H1 (cell line): ENCODE measurements around the gene CHRNA9. TPM values are rescaled to one million over a fixed set of nuclear protein-coding genes. Genes with fewer than 3 reads are reported as not detected.

ENCODE experiments used
- CTCF ChIA-PET: fragments of 300-600 bp; sonication (Branson Sonifier 250); formaldehyde crosslinking; loops from one replicate; lab custom pipeline; 2021; ENCODE audit not compliant: partially characterized antibody; lab: Charles Lee
- POLR2A ChIA-PET: fragments of 300-600 bp; sonication (Branson Sonifier 250); formaldehyde crosslinking; loops from one replicate; lab custom pipeline; 2021; ENCODE audit warnings: inconsistent platforms; ENCODE audit not compliant: partially characterized antibody; lab: Charles Lee
- DNase-seq, 2 experiments: peaks; one replicate each; pipeline versions ENCODE4 v3.0.0 to v3.0.0-alpha.2; 2010 to 2022; ENCODE audit warnings: low spot score in 2 of 2, low read depth in 1 of 2, mixed read lengths in 1 of 2
- FAIRE-seq: peaks from 2 replicates; lab custom pipeline; 2011; peaks lifted over from hg19 to GRCh38; lab: Jason Lieb, UNC
- H2AFZ ChIP-seq: 2 replicates; pipeline ENCODE4 v1.8.1; 2012; ENCODE audit warnings: low read length, inconsistent platforms
- H2AK5ac ChIP-seq: 2 replicates; pipeline ENCODE4 v1.6.1; 2013; ENCODE audit warnings: low read depth, low read length
- H2BK120ac ChIP-seq: replicated peaks from 2 replicates; pipeline ENCODE3; 2013; ENCODE audit warnings: low read depth, low read length, inconsistent platforms
- H2BK12ac ChIP-seq: 2 replicates; pipeline ENCODE4 v1.6.1; 2013; ENCODE audit warnings: low read depth, low read length
- H2BK15ac ChIP-seq: 2 replicates; pipeline ENCODE4 v1.6.1; 2013; ENCODE audit warnings: low read length
- H2BK20ac ChIP-seq: 2 replicates; pipeline ENCODE4 v1.6.1; 2013; ENCODE audit warnings: low read length
- H2BK5ac ChIP-seq: 2 replicates; pipeline ENCODE4 v1.6.1; 2013; ENCODE audit warnings: low read depth, low read length
- H3K14ac ChIP-seq: 2 replicates; pipeline ENCODE4 v1.6.1; 2013; ENCODE audit warnings: inconsistent platforms; ENCODE audit not compliant: insufficient read length
- H3K18ac ChIP-seq: 2 replicates; pipeline ENCODE4 v1.6.1; 2013; ENCODE audit warnings: low read length; ENCODE audit errors: extremely low read depth
- H3K23ac ChIP-seq: 2 replicates; pipeline ENCODE4 v1.6.1; 2013; ENCODE audit warnings: inconsistent platforms; ENCODE audit not compliant: insufficient read length
- H3K23me2 ChIP-seq: 2 replicates; pipeline ENCODE4 v1.6.1; 2013; ENCODE audit warnings: low read depth, low read length
- H3K27ac ChIP-seq: 2 replicates; pipeline ENCODE4 v1.6.1; 2011; ENCODE audit warnings: low read depth, low read length, inconsistent platforms
- H3K27me3 ChIP-seq, 4 experiments: replicated peaks in 1 of 4; 1 replicate in 1 of 4; 2 replicates in 3 of 4; pipeline versions ENCODE4 v1.6.1 to v1.8.1; 2011 to 2013; ENCODE audit warnings: low read length in 3 of 4, mild to moderate bottlenecking in 3 of 4, inconsistent platforms in 2 of 4, mixed read lengths in 2 of 4, moderate library complexity in 1 of 4; ENCODE audit not compliant: control insufficient read depth in 3 of 4, insufficient read depth in 3 of 4; ENCODE audit errors: extremely low read depth in 1 of 4
- H3K36me3 ChIP-seq, 4 experiments: 2 replicates each; pipeline versions ENCODE4 v1.6.1 to v1.8.1; 2011 to 2013; ENCODE audit warnings: mild to moderate bottlenecking in 4 of 4, low read length in 3 of 4, moderate library complexity in 2 of 4, control low read depth in 1 of 4, inconsistent platforms in 1 of 4; ENCODE audit not compliant: insufficient read depth in 4 of 4, control insufficient read depth in 2 of 4
- H3K4ac ChIP-seq: replicated peaks from 2 replicates; pipeline ENCODE3; 2013; ENCODE audit warnings: low read length, low read depth, mixed read lengths, inconsistent platforms; ENCODE audit not compliant: insufficient read length
- H3K4me1 ChIP-seq, 4 experiments: replicated peaks in 1 of 4; 1 replicate in 1 of 4; 2 replicates in 3 of 4; pipeline versions ENCODE4 v1.6.1 to v1.8.1; 2011 to 2013; ENCODE audit warnings: low read length in 3 of 4, inconsistent platforms in 2 of 4, mixed read lengths in 1 of 4; ENCODE audit not compliant: insufficient read depth in 4 of 4, control insufficient read depth in 3 of 4
- H3K4me2 ChIP-seq, 2 experiments: 2 replicates each; pipeline versions ENCODE4 v1.6.1 to v1.8.1; 2011 to 2013; ENCODE audit warnings: low read depth in 2 of 2, low read length in 2 of 2, control low read depth in 1 of 2, inconsistent platforms in 1 of 2, mild to moderate bottlenecking in 1 of 2; ENCODE audit not compliant: insufficient read depth in 1 of 2
- H3K4me3 ChIP-seq, 4 experiments: fragments of 200-600, 300-600 bp in 1 of 4; sonication (generic), shearing (Covaris generic), sonication (Bioruptor Twin) in 1 of 4; 2 replicates each; pipeline versions ENCODE4 v1.5.1 to v1.8.1; 2011 to 2016; ENCODE audit warnings: low read length in 4 of 4, low read depth in 3 of 4, control low read depth in 2 of 4, inconsistent platforms in 2 of 4, mild to moderate bottlenecking in 2 of 4, mixed read lengths in 1 of 4, moderate library complexity in 1 of 4; ENCODE audit not compliant: insufficient read depth in 2 of 4; ENCODE audit errors: extremely low read depth in 1 of 4
- H3K56ac ChIP-seq: replicated peaks from 2 replicates; pipeline ENCODE3; 2013; ENCODE audit warnings: low read depth, mild to moderate bottlenecking, mixed read lengths, low read length, inconsistent platforms; ENCODE audit not compliant: insufficient read length
- H3K79me1 ChIP-seq: 2 replicates; pipeline ENCODE4 v1.6.1; 2013; ENCODE audit warnings: low read depth, low read length, control low read depth
- H3K79me2 ChIP-seq, 2 experiments: 2 replicates each; pipeline versions ENCODE4 v1.6.1 to v1.8.1; 2012 to 2013; ENCODE audit warnings: low read length in 2 of 2, mild to moderate bottlenecking in 2 of 2, inconsistent platforms in 1 of 2; ENCODE audit not compliant: insufficient read depth in 2 of 2, control insufficient read depth in 1 of 2
- H3K9ac ChIP-seq, 4 experiments: replicated peaks in 1 of 4; 1 replicate in 1 of 4; 2 replicates in 3 of 4; pipeline versions ENCODE4 v1.6.1 to v1.8.1; 2011 to 2013; ENCODE audit warnings: low read depth in 3 of 4, low read length in 3 of 4, control low read depth in 2 of 4, mild to moderate bottlenecking in 2 of 4, moderate library complexity in 2 of 4, inconsistent platforms in 1 of 4; ENCODE audit errors: extremely low read depth in 1 of 4
- H3K9me3 ChIP-seq, 2 experiments: 2 replicates each; pipeline versions ENCODE4 v1.6.1 to v1.8.1; 2012 to 2013; ENCODE audit warnings: mild to moderate bottlenecking in 2 of 2, moderate library complexity in 2 of 2, control low read depth in 1 of 2, inconsistent platforms in 1 of 2, low read depth in 1 of 2, low read length in 1 of 2, mixed read lengths in 1 of 2; ENCODE audit not compliant: insufficient read depth in 2 of 2
- H4K20me1 ChIP-seq, 2 experiments: replicated peaks in 1 of 2; 2 replicates each; pipeline versions ENCODE3 to v1.8.1; 2011 to 2013; ENCODE audit warnings: inconsistent platforms in 2 of 2, low read length in 2 of 2, mild to moderate bottlenecking in 1 of 2; ENCODE audit not compliant: insufficient read depth in 2 of 2, control insufficient read depth in 1 of 2
- H4K5ac ChIP-seq: 2 replicates; pipeline ENCODE4 v1.6.1; 2013; ENCODE audit warnings: low read length, low read depth, mixed read lengths, inconsistent platforms; ENCODE audit not compliant: insufficient read length
- H4K8ac ChIP-seq: 2 replicates; pipeline ENCODE4 v1.8.0; 2013; ENCODE audit warnings: mild to moderate bottlenecking, moderate library complexity, low read length, inconsistent platforms; ENCODE audit not compliant: insufficient read depth; ENCODE audit errors: extremely low read depth
- H4K91ac ChIP-seq: replicated peaks from 2 replicates; pipeline ENCODE3; 2013; ENCODE audit warnings: low read length, mixed read lengths, inconsistent platforms; ENCODE audit not compliant: insufficient read length
- BACH1 ChIP-seq: IDR thresholded peaks from 2 replicates; pipeline ENCODE4 v1.6.1; 2012; ENCODE audit warnings: low read length, improper control_type of control experiment
- BCL11A ChIP-seq, 2 experiments: IDR thresholded peaks; one replicate each; pipeline ENCODE4 v1.6.1; 2011; ENCODE audit warnings: low read depth in 2 of 2, low read length in 2 of 2, mild to moderate bottlenecking in 2 of 2
- HDAC6 ChIP-seq: IDR thresholded peaks from one replicate; pipeline ENCODE4 v1.7.1; 2012; ENCODE audit warnings: low read depth, mild to moderate bottlenecking, inconsistent platforms, low read length, moderate library complexity
- JUND ChIP-seq: IDR thresholded peaks from 2 replicates; pipeline ENCODE4 v1.6.1; 2011; ENCODE audit warnings: mild to moderate bottlenecking, improper control_type of control experiment, low read length
- NANOG ChIP-seq: IDR thresholded peaks from 2 replicates; pipeline ENCODE4 v1.6.1; 2011; ENCODE audit warnings: low read length, low read depth, mild to moderate bottlenecking, inconsistent platforms; ENCODE audit not compliant: insufficient read depth, poor library complexity, severe bottlenecking
- NRF1 ChIP-seq: IDR thresholded peaks from 2 replicates; pipeline ENCODE4 v1.6.1; 2011; ENCODE audit warnings: mild to moderate bottlenecking, low read depth, low read length, improper control_type of control experiment
- POLR2A ChIP-seq, 2 experiments: IDR thresholded peaks; 1 replicate in 1 of 2; 2 replicates in 1 of 2; pipeline ENCODE4 v1.6.1; 2011; ENCODE audit warnings: low read depth in 2 of 2, low read length in 2 of 2, mild to moderate bottlenecking in 2 of 2; ENCODE audit errors: control extremely low read depth in 1 of 2
- RBBP5 ChIP-seq: IDR thresholded peaks from 2 replicates; pipeline ENCODE4 v1.7.1; 2012; ENCODE audit warnings: low read depth, mild to moderate bottlenecking, inconsistent platforms, low read length, moderate library complexity, borderline replicate concordance
- RXRA ChIP-seq: IDR thresholded peaks from 2 replicates; pipeline ENCODE4 v1.6.1; 2011; ENCODE audit warnings: low read depth, mild to moderate bottlenecking, low read length, moderate library complexity; ENCODE audit not compliant: insufficient read depth
- SIX5 ChIP-seq: IDR thresholded peaks from 2 replicates; pipeline ENCODE4 v1.6.1; 2011; ENCODE audit warnings: mild to moderate bottlenecking, low read depth, low read length
- SP2 ChIP-seq: IDR thresholded peaks from 2 replicates; pipeline ENCODE4 v1.6.1; 2012; ENCODE audit warnings: mild to moderate bottlenecking, low read length, inconsistent platforms
- SUZ12 ChIP-seq: fragments of 200-600 bp; sonication (generic); IDR thresholded peaks from 2 replicates; pipeline ENCODE4 v1.6.1; 2012; ENCODE audit warnings: mild to moderate bottlenecking, inconsistent platforms, low read length, moderate library complexity, mixed read lengths
- TAF7 ChIP-seq: optimal IDR thresholded peaks from 2 replicates; pipeline ENCODE3; 2011; ENCODE audit warnings: low read depth, mild to moderate bottlenecking, inconsistent platforms, low read length, moderate library complexity, borderline replicate concordance
- ZNF274 ChIP-seq: IDR thresholded peaks from 2 replicates; pipeline ENCODE4 v1.7.0; 2012; ENCODE audit warnings: low read length, borderline replicate concordance; ENCODE audit errors: extremely low read depth
- WGBS, 2 experiments: shearing (Covaris generic) in 1 of 2; methylation state at CpG; one replicate each; pipeline versions ENCODE4 v1.1.6 to v1.1.7; 2013 to 2015; ENCODE audit warnings: low lambda C conversion rate in 2 of 2, mixed read lengths in 2 of 2, inconsistent platforms in 1 of 2, low coverage in 1 of 2, missing lambda C conversion rate in 1 of 2; ENCODE audit not compliant: insufficient replicate concordance in 2 of 2, insufficient coverage in 1 of 2, insufficient read length in 1 of 2; ENCODE audit errors: extremely low coverage in 1 of 2, missing lambda C conversion rate in 1 of 2; 5-methylcytosine and 5-hydroxymethylcytosine counted together
- polyA plus RNA-seq, 7 experiments: library from polyadenylated mRNA; depleted of rRNA in 3 of 7; stranded (reverse) in 5 of 7; unstranded in 2 of 7; fragments of >200 nt in 5 of 7; fragments of 200-250 nt in 2 of 7; gene quantifications; 1 replicate in 5 of 7; 2 replicates in 1 of 7; 4 replicates in 1 of 7; pipeline versions ENCODE4 v1.2.1 to v1.2.3, GENCODE V29; 2011 to 2013; ENCODE audit warnings: missing spikeins in 2 of 7, mixed read lengths in 2 of 7
- total RNA-seq: library from RNA; stranded (reverse); fragmentation: NEBNext Ultra II Directional; extraction: Animal tissue kit (Norgen Biotek cat#: 25700); gene quantifications from 2 replicates; pipeline ENCODE4 v1.2.1, GENCODE V29; 2021
- TF ChIP-seq, protein P1 (sequence below): IDR thresholded peaks from 2 replicates; pipeline ENCODE4 v1.6.1; 2011; ENCODE audit warnings: low read depth, mild to moderate bottlenecking, low read length; ENCODE audit not compliant: insufficient read depth

Gene CHRNA9
- total and polyA plus RNA-seq, 2 of the 8 experiments (the other 6 are each of a cell fraction or from before 2014, with no cell fraction given) = 1.4 to 3.3 TPM

DNA sequence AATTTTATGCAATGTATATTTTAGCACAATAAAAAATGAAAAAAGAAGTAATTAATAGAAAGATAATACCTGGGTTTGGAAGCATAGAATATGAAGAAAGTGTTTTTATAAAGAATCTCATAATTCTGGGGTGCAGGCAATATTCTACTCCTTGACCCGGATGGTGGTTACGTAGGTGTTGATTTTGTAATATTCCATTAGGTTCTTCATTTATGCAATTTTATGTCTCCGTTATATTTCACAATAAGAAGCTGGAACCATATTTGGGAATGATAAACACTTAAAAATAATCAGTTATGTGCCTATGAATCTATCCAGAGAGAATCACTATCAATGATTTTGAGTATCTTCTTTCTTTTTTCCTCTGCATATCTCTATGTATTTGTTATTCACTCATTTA is 38.5 kb downstream of the CHRNA9 start:
- H3K23ac ChIP-seq = no peak overlapping the region
- H2AK5ac ChIP-seq = no peak overlapping the region
- H3K4ac ChIP-seq = no peak overlapping the region
- H3K23me2 ChIP-seq = no peaks in the 10 kb centered on the region
- TF ChIP-seq RXRA (no peak), RBBP5 (no peak), SIX5 (no peak), JUND (no peak), HDAC6 (no peak), NANOG (no peak), SP2 (no peak), BACH1 (no peak), SUZ12 (no peak), POLR2A (IDR thresholded peaks at IDR 0.05; ENCODE audit: control extremely low read depth in 1 of 2, low read depth in 2 of 2, low read length in 2 of 2) (no peak), ZNF274 (no peak), TAF7 (no peak), BCL11A (IDR thresholded peaks at IDR 0.05; ENCODE audit: low read depth in 2 of 2, low read length in 2 of 2) (no peak), NRF1 (no peak)
- TF ChIP-seq, protein P1, sequence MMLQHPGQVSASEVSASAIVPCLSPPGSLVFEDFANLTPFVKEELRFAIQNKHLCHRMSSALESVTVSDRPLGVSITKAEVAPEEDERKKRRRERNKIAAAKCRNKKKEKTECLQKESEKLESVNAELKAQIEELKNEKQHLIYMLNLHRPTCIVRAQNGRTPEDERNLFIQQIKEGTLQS = no peak
- H2BK12ac ChIP-seq = no peak overlapping the region
- 91% methylated on average over 3 of the region's 3 CpGs; no CpG with 5 or more reads in 1 of the 2 experiments for WGBS, 2 experiments
- H3K27me3 ChIP-seq = no peaks in the 10 kb centered on the region
- no peak overlapping the region for H2BK120ac ChIP-seq
- H2BK20ac ChIP-seq = no peak overlapping the region
- H3K14ac ChIP-seq = no peak overlapping the region
- H3K79me2 ChIP-seq = no peaks in the 10 kb centered on the region
- H4K5ac ChIP-seq = no peak overlapping the region
- H4K8ac ChIP-seq = no peak overlapping the region
- no peaks in the 10 kb centered on the region for H3K4me1 ChIP-seq
- H3K9ac ChIP-seq = no peak overlapping the region
- H3K18ac ChIP-seq = no peak overlapping the region
- no peak overlapping the region for H2AFZ ChIP-seq
- H3K27ac ChIP-seq = no peak overlapping the region
- no peaks in the 10 kb centered on the region for H3K36me3 ChIP-seq
- H2BK15ac ChIP-seq = no peak overlapping the region
- H3K79me1 ChIP-seq = no peaks in the 10 kb centered on the region
- no peaks in the 10 kb centered on the region for H4K20me1 ChIP-seq
- H3K4me3 ChIP-seq = no peak overlapping the region
- no peak overlapping the region for H4K91ac ChIP-seq
- DNase-seq (no peak), FAIRE-seq (no peak)
- H3K9me3 ChIP-seq = no peaks in the 10 kb centered on the region
- H3K56ac ChIP-seq = no peak overlapping the region
- no peak overlapping the region for H3K4me2 ChIP-seq
- CTCF ChIA-PET = interaction anchor here (0.6 to 2.3 kb wide), 3 partner anchors 48 to 809 kb away, joined by 3 to 6 read pairs (median 4); no protein-coding TSS in a partner anchor
- H2BK5ac ChIP-seq = no peak overlapping the region
- POLR2A ChIA-PET = no interaction called here
